ENCODE results near the gene UBE2D2. TPM values are rescaled to one million over a fixed set of nuclear protein-coding genes. Genes with fewer than 3 reads are reported as not detected.
A peak's percentile ranks its signal among the peaks of the same experiment; 100 is the strongest.

UBE2D2 gene
- total RNA-seq, 1 experiment from 2014 or later, result 187 TPM

DNA sequence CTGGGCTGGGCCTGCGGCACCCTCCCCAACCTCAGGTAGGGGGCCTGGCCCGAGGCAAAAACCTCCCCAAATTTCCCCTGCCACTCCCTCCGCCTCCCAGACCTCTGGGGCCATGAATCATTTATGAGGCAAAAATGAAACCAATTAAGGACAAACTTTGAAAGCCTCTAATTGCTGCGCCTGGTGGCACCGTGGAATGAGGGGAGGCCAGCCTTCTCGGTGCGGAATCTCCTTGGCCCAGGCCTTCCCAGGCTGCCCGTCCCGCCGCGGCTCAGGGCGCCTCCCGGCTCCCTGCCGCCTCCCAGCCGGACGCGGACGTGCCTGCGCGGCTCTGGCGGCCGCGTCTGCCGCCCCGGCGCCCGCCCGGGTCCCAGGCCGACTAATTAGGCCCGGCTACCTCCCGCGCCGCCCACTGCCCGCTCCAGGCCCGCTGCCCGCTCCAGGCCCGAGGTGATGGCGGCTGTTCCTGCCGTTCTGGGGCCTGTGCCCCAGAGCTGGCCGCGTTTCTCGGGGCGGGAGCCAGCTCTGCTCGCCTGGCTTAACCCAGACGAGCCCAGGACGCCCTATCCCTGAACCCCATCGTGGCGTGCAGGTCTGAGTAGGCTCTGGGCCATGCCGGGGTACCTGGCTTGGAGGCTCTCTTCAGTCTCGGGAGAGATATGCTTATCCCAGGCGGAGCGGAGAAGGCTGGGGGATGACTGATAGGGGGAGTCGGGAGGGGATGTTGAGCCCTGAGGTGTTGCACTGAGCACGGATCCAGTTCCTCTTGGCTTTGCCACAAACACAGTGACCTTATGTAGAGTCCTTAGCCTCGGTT, 107.1 kb downstream of the UBE2D2 start:
- no peaks in the 10 kb centered on the region for H3K27me3 Mint-ChIP-seq (ENCODE audit: unreplicated experiment)
- peak overlapping the region; percentile 47 for H3K27ac Mint-ChIP-seq (ENCODE audit: unreplicated experiment)
- TF ChIP-seq, protein P1, sequence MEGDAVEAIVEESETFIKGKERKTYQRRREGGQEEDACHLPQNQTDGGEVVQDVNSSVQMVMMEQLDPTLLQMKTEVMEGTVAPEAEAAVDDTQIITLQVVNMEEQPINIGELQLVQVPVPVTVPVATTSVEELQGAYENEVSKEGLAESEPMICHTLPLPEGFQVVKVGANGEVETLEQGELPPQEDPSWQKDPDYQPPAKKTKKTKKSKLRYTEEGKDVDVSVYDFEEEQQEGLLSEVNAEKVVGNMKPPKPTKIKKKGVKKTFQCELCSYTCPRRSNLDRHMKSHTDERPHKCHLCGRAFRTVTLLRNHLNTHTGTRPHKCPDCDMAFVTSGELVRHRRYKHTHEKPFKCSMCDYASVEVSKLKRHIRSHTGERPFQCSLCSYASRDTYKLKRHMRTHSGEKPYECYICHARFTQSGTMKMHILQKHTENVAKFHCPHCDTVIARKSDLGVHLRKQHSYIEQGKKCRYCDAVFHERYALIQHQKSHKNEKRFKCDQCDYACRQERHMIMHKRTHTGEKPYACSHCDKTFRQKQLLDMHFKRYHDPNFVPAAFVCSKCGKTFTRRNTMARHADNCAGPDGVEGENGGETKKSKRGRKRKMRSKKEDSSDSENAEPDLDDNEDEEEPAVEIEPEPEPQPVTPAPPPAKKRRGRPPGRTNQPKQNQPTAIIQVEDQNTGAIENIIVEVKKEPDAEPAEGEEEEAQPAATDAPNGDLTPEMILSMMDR (IDR thresholded peaks at IDR 0.05; ENCODE audit: unreplicated experiment), result no peak
- H3K4me3 Mint-ChIP-seq (ENCODE audit: low read depth, unreplicated experiment), result peak overlapping the region; percentile 66
- peaks cover 54% of the 10 kb centered on the region for H3K4me1 Mint-ChIP-seq (ENCODE audit: low read depth, unreplicated experiment)
- no TSS peak for BruUV-seq (replicated peaks)
- DNase-seq, result no peak
- peaks cover 26% of the 10 kb centered on the region for H3K36me3 Mint-ChIP-seq (ENCODE audit: insufficient read depth, unreplicated experiment)
- intact Hi-C loops (cut with micrococcal nuclease; ENCODE audit: unreplicated experiment), result no loop called here
- H3K9me3 Mint-ChIP-seq (ENCODE audit: low read depth, unreplicated experiment), result no peaks in the 10 kb centered on the region
- CTCF ChIA-PET, result interaction anchor here (0.6 to 2.9 kb wide), 6 partner anchors 11 to 107 kb away, joined by 3 to 11 read pairs (median 5); no protein-coding TSS in a partner anchor

DNA sequence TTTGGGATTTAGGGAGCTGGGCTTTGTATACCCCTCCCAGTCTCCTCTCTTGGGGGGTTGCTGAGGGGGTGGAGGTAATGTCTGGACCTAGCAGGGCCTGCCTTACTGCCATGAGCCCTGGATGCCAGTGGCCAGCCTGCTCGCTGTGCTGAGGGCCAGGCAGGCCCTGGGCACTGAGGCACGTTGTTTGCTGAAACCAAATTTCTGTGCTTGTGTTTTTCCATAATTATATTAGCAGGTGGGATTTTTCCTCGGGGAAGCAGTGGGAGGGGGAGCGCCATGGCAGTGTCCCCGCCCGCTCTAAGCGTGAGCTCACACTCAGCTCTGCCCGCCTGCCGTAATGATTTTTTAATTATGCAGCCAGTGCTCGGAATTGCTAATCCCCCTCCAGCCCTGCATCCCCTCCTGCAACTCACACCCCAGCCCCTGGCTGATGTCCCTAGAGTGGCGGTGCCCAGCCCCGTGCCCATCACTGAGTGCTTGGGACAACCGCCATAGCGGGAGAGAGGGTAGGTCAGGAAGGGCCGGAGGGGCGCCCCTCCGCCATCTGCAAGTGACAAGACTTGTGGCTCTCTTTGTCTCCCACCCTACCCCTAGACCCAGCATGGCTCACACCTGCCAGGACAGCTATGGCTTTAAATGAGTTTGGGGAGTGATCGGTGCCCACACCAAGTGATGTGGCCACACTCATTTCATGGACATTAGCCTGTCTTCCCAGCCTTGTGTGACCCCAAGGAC, 108.0 kb downstream of the UBE2D2 start:
- H3K4me3 Mint-ChIP-seq (ENCODE audit: low read depth, unreplicated experiment), result peak overlapping the region; percentile 66
- H3K27ac Mint-ChIP-seq (ENCODE audit: unreplicated experiment), result peak overlapping the region; percentile 47

DNA sequence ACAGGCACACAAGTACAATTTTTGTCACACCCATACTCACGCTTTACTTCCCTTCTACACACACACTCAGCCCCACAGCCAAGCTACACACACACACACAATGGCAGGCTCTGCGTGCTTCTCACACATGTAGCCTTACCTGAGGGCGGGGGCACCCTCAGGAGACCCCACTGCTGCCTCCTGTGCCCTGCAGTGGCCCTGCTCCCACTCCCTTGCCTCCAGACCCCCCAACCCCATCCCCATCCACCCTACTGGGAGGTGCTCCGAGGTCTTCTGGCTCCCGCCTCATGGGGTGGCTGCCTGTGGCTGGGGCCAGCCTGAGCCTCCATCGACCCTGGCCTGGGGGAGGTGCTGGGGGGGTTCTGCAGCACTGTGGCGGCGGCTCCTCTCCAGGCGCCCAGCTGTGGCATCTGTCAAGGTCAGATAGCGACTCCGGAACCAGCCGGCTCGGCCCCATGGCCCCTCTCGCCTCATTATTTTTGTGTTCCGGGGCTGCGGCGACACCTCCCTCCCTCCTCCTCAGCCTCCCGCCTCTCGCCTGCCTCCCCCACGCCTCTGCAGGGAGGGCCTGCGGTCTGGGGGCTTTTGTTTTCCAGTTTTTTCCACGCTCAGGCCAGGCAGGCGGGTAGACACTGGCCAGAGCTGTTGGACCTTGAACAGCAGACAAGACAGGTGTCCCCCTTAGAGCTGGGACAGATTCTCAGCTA, 108.7 kb downstream of the UBE2D2 start:
- intact Hi-C loops (cut with micrococcal nuclease; ENCODE audit: unreplicated experiment), result no loop called here
- BruUV-seq (replicated peaks), result no TSS peak
- TF ChIP-seq, protein P1 (IDR thresholded peaks at IDR 0.05; ENCODE audit: unreplicated experiment), result no peak
- Mint-ChIP-seq H3K4me3 (ENCODE audit: low read depth, unreplicated experiment) (peak overlapping the region; percentile 22), H3K9me3 (ENCODE audit: low read depth, unreplicated experiment) (no peaks in the 10 kb centered on the region), H3K36me3 (ENCODE audit: insufficient read depth, unreplicated experiment) (peaks cover 26% of the 10 kb centered on the region), H3K27ac (ENCODE audit: unreplicated experiment) (no peak overlapping the region), H3K4me1 (ENCODE audit: low read depth, unreplicated experiment) (peaks cover 55% of the 10 kb centered on the region), H3K27me3 (ENCODE audit: unreplicated experiment) (no peaks in the 10 kb centered on the region)
- CTCF ChIA-PET, result interaction anchor here (2.2 kb wide), 1 partner anchor 9 kb away, joined by 13 read pairs; no protein-coding TSS in a partner anchor
- no peak for DNase-seq

More for the DNA sequence above, 108.0 kb downstream of the UBE2D2 start:
- H3K36me3 Mint-ChIP-seq (ENCODE audit: insufficient read depth, unreplicated experiment), result peaks cover 26% of the 10 kb centered on the region
- DNase-seq, result no peak
- CTCF ChIA-PET, result interaction anchor here (0.6 to 2.9 kb wide), 3 partner anchors 11 to 103 kb away, joined by 5 to 11 read pairs (median 5); no protein-coding TSS in a partner anchor
- no peaks in the 10 kb centered on the region for H3K9me3 Mint-ChIP-seq (ENCODE audit: low read depth, unreplicated experiment)
- peaks cover 51% of the 10 kb centered on the region for H3K4me1 Mint-ChIP-seq (ENCODE audit: low read depth, unreplicated experiment)
- H3K27me3 Mint-ChIP-seq (ENCODE audit: unreplicated experiment), result no peaks in the 10 kb centered on the region
- TF ChIP-seq, protein P1 (IDR thresholded peaks at IDR 0.05; ENCODE audit: unreplicated experiment), result no peak
- intact Hi-C loops (cut with micrococcal nuclease; ENCODE audit: unreplicated experiment), result no loop called here
- no TSS peak for BruUV-seq (replicated peaks)

All from Calu3 (cell line).